HepG2 (cell line): ENCODE results near the gene NAGK. TPM values are rescaled to one million over a fixed set of nuclear protein-coding genes. Genes with fewer than 3 reads are reported as not detected.

Source experiments
- ELF3 ChIP-seq: IDR thresholded peaks from 2 replicates; pipeline ENCODE4 v1.6.1; 2016; ENCODE audit warnings: missing genetic modification reagents, missing compliant biosample characterization
- IKZF1 ChIP-seq: fragments of 450-650 bp; IDR thresholded peaks from 2 replicates; pipeline ENCODE4 v1.7.1; 2016
- JUNB ChIP-seq: sonication (generic); formaldehyde crosslinking; IDR thresholded peaks from 2 replicates; pipeline ENCODE4 v1.8.0; 2022; ENCODE audit warnings: missing genetic modification reagents, mild to moderate bottlenecking, borderline replicate concordance
- KDM4B ChIP-seq: sonication (generic); formaldehyde crosslinking; IDR thresholded peaks from 2 replicates; pipeline ENCODE4 v1.4.0; 2020; ENCODE audit warnings: missing genetic modification reagents
- KLF9 ChIP-seq: IDR thresholded peaks from 2 replicates; pipeline ENCODE4 v1.6.1; 2016; ENCODE audit warnings: low read depth
- MEIS1 ChIP-seq: sonication (generic); formaldehyde crosslinking; IDR thresholded peaks from 2 replicates; pipeline ENCODE4 v1.9.0; 2021; ENCODE audit warnings: mild to moderate bottlenecking, missing genetic modification reagents, moderate library complexity, borderline replicate concordance
- NPAS2 ChIP-seq: sonication (generic); formaldehyde crosslinking; IDR thresholded peaks from 2 replicates; pipeline ENCODE4 v1.8.0; 2022; ENCODE audit warnings: mild to moderate bottlenecking, missing genetic modification reagents, borderline replicate concordance
- NR2F6 ChIP-seq, 2 experiments: IDR thresholded peaks; 2 replicates each; pipeline ENCODE4 v1.6.1; 2016; ENCODE audit warnings: antibody characterized with exemption in 1 of 2, mild to moderate bottlenecking in 1 of 2
- REPIN1 ChIP-seq: sonication (generic); formaldehyde crosslinking; IDR thresholded peaks from 2 replicates; pipeline ENCODE4 v1.8.0; 2022; ENCODE audit warnings: missing genetic modification reagents, low read depth, mild to moderate bottlenecking, borderline replicate concordance
- SKI ChIP-seq: fragments of 450-650 bp; IDR thresholded peaks from one replicate; pipeline ENCODE4 v1.6.1; 2018; ENCODE audit warnings: mild to moderate bottlenecking; ENCODE audit not compliant: partially characterized antibody
- SNRNP70 ChIP-seq: fragments of 200-400 bp; formaldehyde crosslinking; IDR thresholded peaks from 2 replicates; pipeline ENCODE4 v1.6.1; 2017; ENCODE audit warnings: mild to moderate bottlenecking, low read depth, low read length, moderate library complexity
- TBP ChIP-seq: sonication (generic); formaldehyde crosslinking; IDR thresholded peaks from 2 replicates; pipeline ENCODE4 v1.5.0; 2020; ENCODE audit warnings: missing genetic modification reagents
- THAP8 ChIP-seq: sonication (generic); formaldehyde crosslinking; IDR thresholded peaks from 2 replicates; pipeline ENCODE4 v1.5.1; 2020; ENCODE audit warnings: missing genetic modification reagents, mild to moderate bottlenecking, borderline replicate concordance
- YEATS2 ChIP-seq: sonication (generic); formaldehyde crosslinking; IDR thresholded peaks from 2 replicates; pipeline ENCODE4 v1.4.0; 2020; ENCODE audit warnings: missing genetic modification reagents, borderline replicate concordance
- ZBTB34 ChIP-seq: sonication (generic); formaldehyde crosslinking; IDR thresholded peaks from 2 replicates; pipeline ENCODE4 v1.8.0; 2022; ENCODE audit warnings: mild to moderate bottlenecking, missing genetic modification reagents
- ZFY ChIP-seq: sonication (generic); formaldehyde crosslinking; IDR thresholded peaks from 2 replicates; pipeline ENCODE4 v1.4.0; 2020; ENCODE audit warnings: missing genetic modification reagents
- ZNF263 ChIP-seq: sonication (generic); formaldehyde crosslinking; IDR thresholded peaks from 2 replicates; pipeline ENCODE4 v1.4.0; 2020; ENCODE audit warnings: missing genetic modification reagents
- ZNF292 ChIP-seq: sonication (generic); formaldehyde crosslinking; IDR thresholded peaks from 2 replicates; pipeline ENCODE4 v1.8.1; 2022; ENCODE audit warnings: mild to moderate bottlenecking, low read depth, missing genetic modification reagents, borderline replicate concordance
- ZNF772 ChIP-seq: sonication (generic); formaldehyde crosslinking; IDR thresholded peaks from 2 replicates; pipeline ENCODE4 v1.5.0; 2020; ENCODE audit warnings: mild to moderate bottlenecking, missing genetic modification reagents
- ZNF83 ChIP-seq: sonication (generic); formaldehyde crosslinking; IDR thresholded peaks from 2 replicates; pipeline ENCODE4 v1.4.0; 2020; ENCODE audit warnings: missing genetic modification reagents, mild to moderate bottlenecking, borderline replicate concordance
- polyA plus RNA-seq, 8 experiments: library from polyadenylated mRNA; depleted of rRNA in 3 of 8; stranded (reverse) in 7 of 8; unstranded in 1 of 8; fragments of >200 nt; fragmentation: Illumina TruSeq in 4 of 8; extraction: Trizol in 4 of 8; gene quantifications; 2 replicates each; pipeline versions ENCODE4 v1.2.1 to v1.2.3, GENCODE V29; 2011 to 2016; ENCODE audit warnings: low read depth in 4 of 8, missing spikeins in 1 of 8, mixed read lengths in 1 of 8; ENCODE audit not compliant: insufficient read depth in 1 of 8
- total RNA-seq, 5 experiments: library from RNA; depleted of rRNA; stranded (reverse); fragments of >200 nt; fragmentation: Illumina TruSeq; extraction: Trizol; gene quantifications; 2 replicates each; pipeline ENCODE4 v1.2.3, GENCODE V29; 2016; ENCODE audit warnings: low read depth in 1 of 5
- TF ChIP-seq, protein P1 (sequence below): sonication (generic); formaldehyde crosslinking; IDR thresholded peaks from 2 replicates; pipeline ENCODE4 v1.5.1; 2020; ENCODE audit warnings: missing genetic modification reagents, mild to moderate bottlenecking, borderline replicate concordance
- TF ChIP-seq, protein P2 (sequence below): sonication (generic); formaldehyde crosslinking; IDR thresholded peaks from 2 replicates; pipeline ENCODE4 v1.5.0; 2020; ENCODE audit warnings: mild to moderate bottlenecking, missing genetic modification reagents, moderate library complexity

The NAGK gene
- total and polyA plus RNA-seq, 2 of the 13 experiments (the other 11 are each of a cell fraction or from before 2014, with no cell fraction given), result 24.4 to 35.2 TPM

GRCh38 chr2:71068218-71069035, at the start of gene NAGK (continued):
- TF ChIP-seq, protein P1, sequence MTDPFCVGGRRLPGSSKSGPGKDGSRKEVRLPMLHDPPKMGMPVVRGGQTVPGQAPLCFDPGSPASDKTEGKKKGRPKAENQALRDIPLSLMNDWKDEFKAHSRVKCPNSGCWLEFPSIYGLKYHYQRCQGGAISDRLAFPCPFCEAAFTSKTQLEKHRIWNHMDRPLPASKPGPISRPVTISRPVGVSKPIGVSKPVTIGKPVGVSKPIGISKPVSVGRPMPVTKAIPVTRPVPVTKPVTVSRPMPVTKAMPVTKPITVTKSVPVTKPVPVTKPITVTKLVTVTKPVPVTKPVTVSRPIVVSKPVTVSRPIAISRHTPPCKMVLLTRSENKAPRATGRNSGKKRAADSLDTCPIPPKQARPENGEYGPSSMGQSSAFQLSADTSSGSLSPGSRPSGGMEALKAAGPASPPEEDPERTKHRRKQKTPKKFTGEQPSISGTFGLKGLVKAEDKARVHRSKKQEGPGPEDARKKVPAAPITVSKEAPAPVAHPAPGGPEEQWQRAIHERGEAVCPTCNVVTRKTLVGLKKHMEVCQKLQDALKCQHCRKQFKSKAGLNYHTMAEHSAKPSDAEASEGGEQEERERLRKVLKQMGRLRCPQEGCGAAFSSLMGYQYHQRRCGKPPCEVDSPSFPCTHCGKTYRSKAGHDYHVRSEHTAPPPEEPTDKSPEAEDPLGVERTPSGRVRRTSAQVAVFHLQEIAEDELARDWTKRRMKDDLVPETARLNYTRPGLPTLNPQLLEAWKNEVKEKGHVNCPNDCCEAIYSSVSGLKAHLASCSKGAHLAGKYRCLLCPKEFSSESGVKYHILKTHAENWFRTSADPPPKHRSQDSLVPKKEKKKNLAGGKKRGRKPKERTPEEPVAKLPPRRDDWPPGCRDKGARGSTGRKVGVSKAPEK (CRISPR knock-in tag), result no peak
- TF ChIP-seq SNRNP70 (no peak), ELF3 (CRISPR knock-in tag) (peak; percentile 88), KDM4B (CRISPR knock-in tag) (peak; percentile 95), JUNB (CRISPR knock-in tag) (no peak; the same call in 1 of the 2 replicates), ZFY (CRISPR knock-in tag) (peak; percentile 78), ZNF83 (peak; percentile 93), SKI (peak; percentile 33), YEATS2 (CRISPR knock-in tag) (peak; percentile 96), NR2F6 (IDR thresholded peaks at IDR 0.05) (0 out of 2 replicates have a peak, but pooled peaks have one; percentile 10), NR2F6 (CRISPR knock-in tag; IDR thresholded peaks at IDR 0.05) (peak; percentile 84), ZNF263 (CRISPR knock-in tag) (0 out of 2 replicates have a peak, but pooled peaks have one; percentile 55), ZNF772 (CRISPR knock-in tag) (peak; percentile 74), ZNF292 (CRISPR knock-in tag) (peak; percentile 91), TBP (CRISPR knock-in tag) (no peak), ZBTB34 (peak; percentile 87; the same call in 1 of the 2 replicates), REPIN1 (CRISPR knock-in tag) (peak; percentile 97), IKZF1 (no peak), THAP8 (CRISPR knock-in tag) (peak; percentile 99; the same call in 1 of the 2 replicates), NPAS2 (no peak), KLF9 (CRISPR knock-in tag) (peak; percentile 96; the same call in 1 of the 2 replicates), MEIS1 (CRISPR knock-in tag) (peak; percentile 92; the same call in 1 of the 2 replicates)
- TF ChIP-seq, protein P2, sequence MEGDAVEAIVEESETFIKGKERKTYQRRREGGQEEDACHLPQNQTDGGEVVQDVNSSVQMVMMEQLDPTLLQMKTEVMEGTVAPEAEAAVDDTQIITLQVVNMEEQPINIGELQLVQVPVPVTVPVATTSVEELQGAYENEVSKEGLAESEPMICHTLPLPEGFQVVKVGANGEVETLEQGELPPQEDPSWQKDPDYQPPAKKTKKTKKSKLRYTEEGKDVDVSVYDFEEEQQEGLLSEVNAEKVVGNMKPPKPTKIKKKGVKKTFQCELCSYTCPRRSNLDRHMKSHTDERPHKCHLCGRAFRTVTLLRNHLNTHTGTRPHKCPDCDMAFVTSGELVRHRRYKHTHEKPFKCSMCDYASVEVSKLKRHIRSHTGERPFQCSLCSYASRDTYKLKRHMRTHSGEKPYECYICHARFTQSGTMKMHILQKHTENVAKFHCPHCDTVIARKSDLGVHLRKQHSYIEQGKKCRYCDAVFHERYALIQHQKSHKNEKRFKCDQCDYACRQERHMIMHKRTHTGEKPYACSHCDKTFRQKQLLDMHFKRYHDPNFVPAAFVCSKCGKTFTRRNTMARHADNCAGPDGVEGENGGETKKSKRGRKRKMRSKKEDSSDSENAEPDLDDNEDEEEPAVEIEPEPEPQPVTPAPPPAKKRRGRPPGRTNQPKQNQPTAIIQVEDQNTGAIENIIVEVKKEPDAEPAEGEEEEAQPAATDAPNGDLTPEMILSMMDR (CRISPR knock-in tag), result peak; percentile 58
